OCI-LY1 (cell line): Measurements from ENCODE around the gene NACC2.

ENCODE experiments used
- H2AFZ ChIP-seq: fragments of 200-600 bp; sonication (generic), shearing (Covaris generic); 2 replicates; pipeline ENCODE4 v1.6.0; 2014; ENCODE audit warnings: antibody characterized with exemption, mild to moderate bottlenecking, low read length
- H3F3A ChIP-seq: fragments of 200-600 bp; sonication (generic), shearing (Covaris generic); 2 replicates; pipeline ENCODE4 v1.6.0; 2014; ENCODE audit warnings: mild to moderate bottlenecking, antibody characterized with exemption, low read length, moderate library complexity; ENCODE audit not compliant: insufficient read depth
- H3K27ac ChIP-seq: fragments of 200-600 bp; sonication (generic); 2 replicates; pipeline ENCODE4 v1.5.1; 2014; ENCODE audit warnings: low read length, mixed run types, mild to moderate bottlenecking, low read depth; ENCODE audit not compliant: poor library complexity, severe bottlenecking
- H3K27me3 ChIP-seq: fragments of 200-600 bp; sonication (generic); 2 replicates; pipeline ENCODE4 v1.6.0; 2014; ENCODE audit warnings: antibody characterized with exemption, mild to moderate bottlenecking, low read length, moderate library complexity; ENCODE audit not compliant: insufficient read depth
- H3K36me3 ChIP-seq: fragments of 200-600 bp; sonication (generic); 2 replicates; pipeline ENCODE4 v1.6.1; 2014; ENCODE audit warnings: mild to moderate bottlenecking, antibody characterized with exemption, low read length, moderate library complexity, mixed read lengths; ENCODE audit not compliant: insufficient read depth
- H3K4me1 ChIP-seq: fragments of 200-600 bp; sonication (generic); 2 replicates; pipeline ENCODE4 v1.5.1; 2014; ENCODE audit warnings: mild to moderate bottlenecking, low read length, moderate library complexity; ENCODE audit not compliant: insufficient read depth, severe bottlenecking
- H3K4me2 ChIP-seq: fragments of 200-600 bp; sonication (generic), shearing (Covaris generic); 2 replicates; pipeline ENCODE4 v1.6.1; 2014; ENCODE audit warnings: low read length
- H3K4me3 ChIP-seq: fragments of 200-600 bp; sonication (generic); 2 replicates; pipeline ENCODE4 v1.5.1; 2014; ENCODE audit warnings: low read length, low read depth, mild to moderate bottlenecking, mixed read lengths; ENCODE audit not compliant: poor library complexity, severe bottlenecking
- H3K79me2 ChIP-seq: fragments of 200-600 bp; shearing (Covaris generic); 2 replicates; pipeline ENCODE4 v1.6.1; 2016; ENCODE audit warnings: mixed run types, low read length, mixed read lengths; ENCODE audit not compliant: insufficient read depth
- H3K9ac ChIP-seq: fragments of 200-600 bp; sonication (generic), shearing (Covaris generic); 2 replicates; pipeline ENCODE4 v1.6.1; 2014; ENCODE audit warnings: mild to moderate bottlenecking, low read length, mixed read lengths
- H3K9me2 ChIP-seq: fragments of 200-600 bp; sonication (generic), shearing (Covaris generic); 2 replicates; pipeline ENCODE4 v1.6.1; 2014; ENCODE audit warnings: low read depth, mild to moderate bottlenecking, low read length, mixed read lengths
- H3K9me3 ChIP-seq: fragments of 200-600 bp; shearing (Covaris generic); 2 replicates; pipeline ENCODE4 v1.6.1; 2014; ENCODE audit warnings: low read length, mixed read lengths
- H4K20me1 ChIP-seq: fragments of 200-600 bp; sonication (generic), shearing (Covaris generic); 2 replicates; pipeline ENCODE4 v1.6.0; 2016; ENCODE audit warnings: mild to moderate bottlenecking, low read length; ENCODE audit not compliant: insufficient read depth
- EZH2 ChIP-seq: fragments of 200-600 bp; sonication (generic), shearing (Covaris generic); IDR thresholded peaks from 2 replicates; pipeline ENCODE4 v1.8.0; 2017; ENCODE audit warnings: borderline replicate concordance, mixed run types, mild to moderate bottlenecking, antibody characterized with exemption, low read length, moderate library complexity, mixed read lengths
- TF ChIP-seq, protein P1 (sequence below): fragments of 200-600 bp; sonication (generic), shearing (Covaris generic); IDR thresholded peaks from 2 replicates; pipeline ENCODE4 v1.5.1; 2017; ENCODE audit warnings: mild to moderate bottlenecking, antibody characterized with exemption, low read length, moderate library complexity, mixed read lengths

Gene NACC2

DNA sequence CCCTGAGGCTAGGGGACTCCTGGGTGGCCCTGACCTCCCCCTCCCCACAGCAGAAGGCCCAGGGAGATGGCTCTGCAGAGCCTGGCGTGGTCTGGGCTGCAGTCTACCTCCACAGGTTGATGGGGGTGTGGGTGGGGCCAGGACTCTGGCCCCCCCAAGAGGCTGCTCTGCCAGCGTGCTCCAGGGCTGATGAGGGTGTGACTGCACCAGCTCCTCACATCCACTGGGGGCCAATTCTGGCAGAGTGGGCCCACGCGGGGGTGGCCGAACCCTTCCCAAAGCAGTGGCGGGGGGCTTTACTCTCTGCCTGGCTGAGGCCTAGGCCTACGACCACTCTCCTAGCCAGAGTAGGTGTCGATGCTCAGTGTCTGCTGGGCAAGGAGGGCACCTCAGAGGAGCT lies 105.9 kb downstream of the NACC2 start:
- Histone ChIP-seq H3F3A (no peaks in the 10 kb centered on the region), H3K9ac (no peak overlapping the region), H3K4me1 (peaks cover 17% of the 10 kb centered on the region), H3K9me3 (no peaks in the 10 kb centered on the region), H3K9me2 (no peaks in the 10 kb centered on the region), H2AFZ (no peak overlapping the region), H3K4me3 (no peak overlapping the region), H3K27ac (no peak overlapping the region), H3K27me3 (0 out of 2 replicates have a peak, but pooled peaks cover 5% of the 10 kb centered on the region), H3K4me2 (no peak overlapping the region), H4K20me1 (no peaks in the 10 kb centered on the region), H3K36me3 (no peaks in the 10 kb centered on the region), H3K79me2 (no peaks in the 10 kb centered on the region)
- no peak for TF ChIP-seq EZH2
- TF ChIP-seq, protein P1, sequence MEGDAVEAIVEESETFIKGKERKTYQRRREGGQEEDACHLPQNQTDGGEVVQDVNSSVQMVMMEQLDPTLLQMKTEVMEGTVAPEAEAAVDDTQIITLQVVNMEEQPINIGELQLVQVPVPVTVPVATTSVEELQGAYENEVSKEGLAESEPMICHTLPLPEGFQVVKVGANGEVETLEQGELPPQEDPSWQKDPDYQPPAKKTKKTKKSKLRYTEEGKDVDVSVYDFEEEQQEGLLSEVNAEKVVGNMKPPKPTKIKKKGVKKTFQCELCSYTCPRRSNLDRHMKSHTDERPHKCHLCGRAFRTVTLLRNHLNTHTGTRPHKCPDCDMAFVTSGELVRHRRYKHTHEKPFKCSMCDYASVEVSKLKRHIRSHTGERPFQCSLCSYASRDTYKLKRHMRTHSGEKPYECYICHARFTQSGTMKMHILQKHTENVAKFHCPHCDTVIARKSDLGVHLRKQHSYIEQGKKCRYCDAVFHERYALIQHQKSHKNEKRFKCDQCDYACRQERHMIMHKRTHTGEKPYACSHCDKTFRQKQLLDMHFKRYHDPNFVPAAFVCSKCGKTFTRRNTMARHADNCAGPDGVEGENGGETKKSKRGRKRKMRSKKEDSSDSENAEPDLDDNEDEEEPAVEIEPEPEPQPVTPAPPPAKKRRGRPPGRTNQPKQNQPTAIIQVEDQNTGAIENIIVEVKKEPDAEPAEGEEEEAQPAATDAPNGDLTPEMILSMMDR = no peak

DNA sequence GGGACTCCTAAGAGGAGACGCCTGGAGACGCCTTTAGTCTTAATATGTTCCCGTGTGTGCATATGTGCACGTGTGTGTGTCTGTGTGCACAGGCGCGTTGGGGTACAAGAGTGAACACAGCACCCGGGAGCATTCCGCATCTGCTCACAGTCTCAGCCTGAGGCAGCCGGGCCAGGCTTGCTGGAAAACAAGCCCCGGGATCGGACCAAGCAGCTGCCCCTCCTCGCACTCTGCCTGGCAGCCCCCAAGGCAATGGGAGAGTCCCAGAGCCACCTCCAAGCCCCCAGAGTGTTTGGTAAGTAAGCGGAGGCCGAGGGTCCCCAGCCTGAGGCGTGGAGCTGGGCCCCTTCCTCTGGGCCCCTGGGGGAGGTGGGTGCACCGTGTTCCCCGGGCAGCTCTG lies 106.6 kb downstream of the NACC2 start:
- TF ChIP-seq, protein P1 = no peak
- TF ChIP-seq EZH2 = no peak
- no peaks in the 10 kb centered on the region for H4K20me1 ChIP-seq
- H3K9me3 ChIP-seq = no peaks in the 10 kb centered on the region
- no peaks in the 10 kb centered on the region for H3K36me3 ChIP-seq
- no peaks in the 10 kb centered on the region for H3F3A ChIP-seq
- H3K27me3 ChIP-seq = 0 out of 2 replicates have a peak, but pooled peaks cover 5% of the 10 kb centered on the region
- no peak overlapping the region for H3K27ac ChIP-seq
- no peaks in the 10 kb centered on the region for H3K9me2 ChIP-seq
- no peaks in the 10 kb centered on the region for H3K79me2 ChIP-seq
- no peak overlapping the region for H2AFZ ChIP-seq
- H3K9ac ChIP-seq = no peak overlapping the region
- H3K4me2 ChIP-seq = no peak overlapping the region
- H3K4me1 ChIP-seq = peaks cover 17% of the 10 kb centered on the region
- H3K4me3 ChIP-seq = no peak overlapping the region

DNA sequence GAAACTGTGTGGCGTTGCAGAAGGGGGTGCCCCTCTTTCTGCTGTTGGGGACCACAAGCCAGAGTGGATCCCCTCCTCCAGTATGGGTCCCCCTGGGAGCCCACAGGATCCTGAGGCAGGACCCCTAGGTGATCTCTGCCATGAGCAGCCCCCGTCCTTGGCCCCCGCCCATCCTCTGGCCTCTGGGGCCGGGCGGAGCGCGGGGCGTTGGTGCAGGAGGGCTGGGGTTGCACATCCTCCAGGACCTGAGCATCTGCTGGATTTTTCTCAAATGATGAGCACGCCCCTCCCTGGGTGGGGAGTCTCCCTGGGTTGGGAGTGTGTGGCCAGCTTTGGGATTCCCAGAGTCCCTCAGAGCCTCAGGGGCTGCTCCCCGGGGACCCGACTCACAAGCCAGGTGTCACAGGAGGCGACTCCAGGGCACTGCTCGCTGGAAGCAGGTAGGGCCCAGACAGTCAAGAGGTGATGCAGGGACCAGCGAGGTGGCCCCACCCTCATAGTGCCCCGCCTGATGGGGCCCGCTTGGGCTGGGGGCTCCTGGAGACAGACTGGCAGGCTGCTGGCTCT lies 107.2 kb downstream of the NACC2 start:
- Histone ChIP-seq H3K9me3 (no peaks in the 10 kb centered on the region), H3K4me2 (no peak overlapping the region), H3K4me3 (no peak overlapping the region), H3K79me2 (no peaks in the 10 kb centered on the region), H3K27me3 (0 out of 2 replicates have a peak, but pooled peaks cover 5% of the 10 kb centered on the region), H2AFZ (no peak overlapping the region), H3K36me3 (no peaks in the 10 kb centered on the region), H3K9ac (no peak overlapping the region), H3K9me2 (no peaks in the 10 kb centered on the region), H3K4me1 (peaks cover 14% of the 10 kb centered on the region), H3K27ac (no peak overlapping the region), H4K20me1 (no peaks in the 10 kb centered on the region), H3F3A (no peaks in the 10 kb centered on the region)
- TF ChIP-seq EZH2 = no peak
- TF ChIP-seq, protein P1 = no peak
